ENCODE results near the gene SUPT4H1.
"Not testable (repeated sequence)": the region's sequence is repeated elsewhere in the genome, so short reads cannot be mapped to it uniquely, and the experiment has no call there.

Gene SUPT4H1

DNA sequence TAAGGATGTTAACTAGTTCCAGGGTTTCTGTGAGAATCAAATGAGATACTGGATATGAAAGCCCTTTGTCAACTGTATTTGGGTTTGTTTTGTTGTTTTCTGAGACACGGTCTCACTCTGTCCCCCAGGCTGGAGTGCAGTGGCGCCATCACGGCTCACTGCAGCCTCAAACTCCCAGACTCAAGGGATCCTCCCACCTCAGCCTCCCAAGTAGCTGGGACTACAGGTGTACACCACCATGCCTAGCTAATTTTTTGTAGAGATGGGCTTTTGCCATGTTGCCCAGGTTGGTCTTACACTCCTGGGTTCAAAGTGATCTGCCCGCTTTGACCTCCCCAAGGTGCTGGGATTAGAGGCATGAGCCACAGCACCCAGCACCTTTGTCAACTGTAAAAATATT, 8.9 kb downstream of the SUPT4H1 start:
- Histone ChIP-seq H3K4me3 (no peak overlapping the region), H3K27ac (no peak overlapping the region), H3K27me3 (peaks cover 0 to 7% of the 10 kb centered on the region in 2 donors), H3K9me3 (no peaks in the 10 kb centered on the region), H3K4me1 (peaks cover 0 to 3% (median 2%) of the 10 kb centered on the region in 4 donors), H3K36me3 (peaks cover 41 to 50% (median 47%) of the 10 kb centered on the region in 3 donors)
- DNase-seq: no peak
- intact Hi-C loops (cut with DNase I; ENCODE audit: low total_unique reads): no loop called here
- TF ChIP-seq, protein P1, sequence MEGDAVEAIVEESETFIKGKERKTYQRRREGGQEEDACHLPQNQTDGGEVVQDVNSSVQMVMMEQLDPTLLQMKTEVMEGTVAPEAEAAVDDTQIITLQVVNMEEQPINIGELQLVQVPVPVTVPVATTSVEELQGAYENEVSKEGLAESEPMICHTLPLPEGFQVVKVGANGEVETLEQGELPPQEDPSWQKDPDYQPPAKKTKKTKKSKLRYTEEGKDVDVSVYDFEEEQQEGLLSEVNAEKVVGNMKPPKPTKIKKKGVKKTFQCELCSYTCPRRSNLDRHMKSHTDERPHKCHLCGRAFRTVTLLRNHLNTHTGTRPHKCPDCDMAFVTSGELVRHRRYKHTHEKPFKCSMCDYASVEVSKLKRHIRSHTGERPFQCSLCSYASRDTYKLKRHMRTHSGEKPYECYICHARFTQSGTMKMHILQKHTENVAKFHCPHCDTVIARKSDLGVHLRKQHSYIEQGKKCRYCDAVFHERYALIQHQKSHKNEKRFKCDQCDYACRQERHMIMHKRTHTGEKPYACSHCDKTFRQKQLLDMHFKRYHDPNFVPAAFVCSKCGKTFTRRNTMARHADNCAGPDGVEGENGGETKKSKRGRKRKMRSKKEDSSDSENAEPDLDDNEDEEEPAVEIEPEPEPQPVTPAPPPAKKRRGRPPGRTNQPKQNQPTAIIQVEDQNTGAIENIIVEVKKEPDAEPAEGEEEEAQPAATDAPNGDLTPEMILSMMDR (IDR thresholded peaks at IDR 0.05): no peak

DNA sequence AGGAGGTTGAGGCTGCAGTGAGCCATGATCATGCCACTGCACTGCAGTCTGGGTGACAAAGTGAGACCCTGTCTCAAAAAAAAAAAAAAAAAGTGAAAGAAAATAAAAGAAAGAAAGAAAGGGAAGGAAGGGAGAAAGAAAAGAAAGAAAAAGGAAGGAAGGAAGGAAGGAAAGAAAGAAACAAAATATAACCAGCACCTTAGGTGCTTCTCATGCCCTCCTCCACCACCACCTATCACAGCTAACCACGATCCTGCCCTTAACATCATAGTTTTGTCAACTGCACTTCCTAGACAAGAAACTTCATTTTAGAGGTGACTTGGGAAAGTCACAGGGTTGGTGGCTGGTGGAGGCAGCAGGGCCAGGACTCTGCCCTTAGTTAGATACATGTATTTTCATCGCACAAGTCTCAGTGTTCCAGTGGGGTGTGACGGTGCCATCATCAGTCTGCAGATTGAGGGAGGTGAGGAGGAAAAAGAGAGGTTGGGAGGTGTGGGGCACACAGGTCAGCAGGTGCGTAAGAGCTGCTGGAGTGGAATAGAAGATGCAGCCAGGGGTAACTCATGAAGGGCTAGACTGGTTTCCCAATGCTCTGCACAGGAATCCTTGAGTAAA, 10.0 kb downstream of the SUPT4H1 start:
- peaks cover 0 to 9% of the 10 kb centered on the region in 2 donors for H3K27me3 ChIP-seq
- no peak overlapping the region for H3K4me3 ChIP-seq
- intact Hi-C loops (cut with DNase I; ENCODE audit: low total_unique reads): no loop called here
- H3K9me3 ChIP-seq: no peaks in the 10 kb centered on the region
- H3K4me1 ChIP-seq: peaks cover 0 to 15% (median 7%) of the 10 kb centered on the region in 4 donors
- DNase-seq: no peak
- H3K36me3 ChIP-seq: peaks cover 30 to 39% (median 35%) of the 10 kb centered on the region in 3 donors
- TF ChIP-seq, protein P1 (IDR thresholded peaks at IDR 0.05): no peak
- H3K27ac ChIP-seq: no peak overlapping the region

GRCh38 chr17:58341136-58341860, 10.7 kb downstream of the SUPT4H1 start:
- Histone ChIP-seq H3K36me3 (peaks cover 23 to 32% (median 28%) of the 10 kb centered on the region in 3 donors), H3K4me1 (peaks cover 0 to 16% (median 8%) of the 10 kb centered on the region in 4 donors)
- intact Hi-C loops (cut with DNase I; ENCODE audit: low total_unique reads); DNase-seq; H3K27ac ChIP-seq; H3K9me3 ChIP-seq; H3K27me3 ChIP-seq; H3K4me3 ChIP-seq: not testable (repeated sequence)

GRCh38 chr17:58340405-58340876, 11.6 kb downstream of the SUPT4H1 start:
- Histone ChIP-seq H3K27ac (no peak overlapping the region), H3K9me3 (no peaks in the 10 kb centered on the region), H3K4me3 (no peak overlapping the region), H3K36me3 (peaks cover 14 to 23% (median 20%) of the 10 kb centered on the region in 3 donors), H3K4me1 (peaks cover 0 to 19% (median 11%) of the 10 kb centered on the region in 4 donors), H3K27me3 (peaks cover 0 to 9% of the 10 kb centered on the region in 2 donors)
- DNase-seq: no peak
- TF ChIP-seq, protein P1 (IDR thresholded peaks at IDR 0.05): no peak
- intact Hi-C loops (cut with DNase I; ENCODE audit: low total_unique reads): no loop called here

DNA sequence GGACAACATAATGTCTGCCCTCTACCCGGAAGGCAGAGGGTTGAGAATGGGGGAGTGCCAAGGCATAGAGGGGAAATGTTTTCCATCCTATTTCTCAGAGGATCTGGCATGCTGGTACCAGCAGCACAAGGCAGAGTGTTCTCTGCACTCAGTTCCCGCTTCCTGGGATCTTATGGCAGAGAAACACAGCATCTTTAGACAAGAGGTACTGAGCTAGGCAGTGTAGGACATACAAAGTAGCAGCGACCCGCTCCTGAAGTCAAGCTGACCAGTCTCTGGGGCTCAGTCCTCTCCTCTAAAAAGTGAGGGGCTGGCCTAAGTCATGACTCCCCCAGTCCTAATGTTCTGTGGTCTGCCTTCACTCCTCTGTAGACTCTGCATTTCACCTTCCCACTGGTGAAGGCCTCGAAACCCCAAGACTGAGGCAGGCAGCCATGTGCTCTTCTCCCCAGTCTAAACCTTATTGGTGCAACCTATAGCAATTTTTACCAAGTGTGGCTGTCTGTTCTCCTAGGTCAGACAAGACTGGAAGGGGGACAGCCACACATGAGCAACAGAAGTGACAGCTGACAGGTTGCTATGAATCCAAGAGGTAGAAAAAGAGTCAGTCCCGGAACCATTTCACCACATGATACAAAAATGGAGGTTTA, 12.1 kb downstream of the SUPT4H1 start:
- no peak overlapping the region for H3K4me3 ChIP-seq
- peaks cover 0 to 19% (median 11%) of the 10 kb centered on the region in 4 donors for H3K4me1 ChIP-seq
- no peak overlapping the region for H3K27ac ChIP-seq
- TF ChIP-seq, protein P1 (IDR thresholded peaks at IDR 0.05): no peak
- intact Hi-C loops (cut with DNase I; ENCODE audit: low total_unique reads): no loop called here
- DNase-seq: no peak
- H3K36me3 ChIP-seq: peaks cover 9 to 18% (median 14%) of the 10 kb centered on the region in 3 donors
- H3K9me3 ChIP-seq: no peaks in the 10 kb centered on the region
- peaks cover 0 to 9% of the 10 kb centered on the region in 2 donors for H3K27me3 ChIP-seq

All from tibial artery (tissue), 4 donors.